Endothelial cell of umbilical vein (primary cell): Measurements from ENCODE around the gene PELI3. TPM values are rescaled to one million over a fixed set of nuclear protein-coding genes. Genes with fewer than 3 reads are reported as not detected.

Experiments used
- BruUV-seq: library from RNA; stranded (reverse); fragments of 400-500 nt; replicated peaks from 2 replicates; lab custom pipeline; 2021; lab: Mats Ljungman, UMichigan
- CTCF ChIA-PET: fragments of 300-600, 350-600 bp; sonication (Branson Sonifier 250); formaldehyde crosslinking; loops from one replicate; lab custom pipeline; 2021; ENCODE audit warnings: antibody characterized with exemption, inconsistent platforms; lab: Charles Lee
- POLR2A ChIA-PET: fragments of 300-600, 350-600 bp; sonication (Branson Sonifier 250); formaldehyde crosslinking; loops from one replicate; lab custom pipeline; 2021; ENCODE audit warnings: antibody characterized with exemption, inconsistent platforms; lab: Charles Lee
- DNase-seq: peaks from one replicate; pipeline ENCODE4 v3.0.0-alpha.2; 2011; ENCODE audit warnings: low read depth, low spot score
- FAIRE-seq: peaks from 2 replicates; lab custom pipeline; 2011; peaks lifted over from hg19 to GRCh38; lab: Jason Lieb, UNC
- H2AFZ ChIP-seq: 2 replicates; pipeline ENCODE4 v1.6.0; 2012; ENCODE audit warnings: low read depth, low read length, control low read depth, inconsistent platforms
- H3K27ac ChIP-seq: 2 replicates; pipeline ENCODE4 v1.5.1; 2011; ENCODE audit warnings: low read depth, mild to moderate bottlenecking, control low read depth, low read length, moderate library complexity; ENCODE audit not compliant: insufficient read depth
- H3K27me3 ChIP-seq, 2 experiments: 2 replicates each; pipeline versions ENCODE4 v1.6.0 to v1.6.1; 2011; ENCODE audit warnings: low read length in 2 of 2, mixed read lengths in 1 of 2; ENCODE audit not compliant: control insufficient read depth in 2 of 2, insufficient read depth in 2 of 2
- H3K36me3 ChIP-seq, 2 experiments: 2 replicates in 1 of 2; 3 replicates in 1 of 2; pipeline ENCODE4 v1.5.1; 2011; ENCODE audit warnings: low read length in 2 of 2, mild to moderate bottlenecking in 1 of 2, moderate library complexity in 1 of 2; ENCODE audit not compliant: control insufficient read depth in 2 of 2, insufficient read depth in 2 of 2; ENCODE audit errors: extremely low read depth in 1 of 2
- H3K4me1 ChIP-seq: 3 replicates; pipeline ENCODE4 v1.5.1; 2011; ENCODE audit warnings: mild to moderate bottlenecking, low read length; ENCODE audit not compliant: control insufficient read depth, insufficient read depth; ENCODE audit errors: extremely low read depth
- H3K4me2 ChIP-seq: 2 replicates; pipeline ENCODE4 v1.6.1; 2011; ENCODE audit warnings: low read length, control low read depth, mixed read lengths; ENCODE audit not compliant: insufficient read depth
- H3K4me3 ChIP-seq, 3 experiments: fragments of 200-600 bp in 1 of 3; sonication (generic), shearing (Covaris generic) in 1 of 3; replicated peaks in 1 of 3; 2 replicates each; pipeline ENCODE4 v1.5.1; 2011 to 2016; ENCODE audit warnings: control low read depth in 3 of 3, low read length in 3 of 3, mild to moderate bottlenecking in 2 of 3, inconsistent platforms in 1 of 3, low read depth in 1 of 3, moderate library complexity in 1 of 3; ENCODE audit not compliant: insufficient read depth in 1 of 3
- H3K79me2 ChIP-seq: 2 replicates; pipeline ENCODE4 v1.6.0; 2012; ENCODE audit warnings: low read length, inconsistent platforms; ENCODE audit not compliant: control insufficient read depth, insufficient read depth
- H3K9ac ChIP-seq: replicated peaks from 2 replicates; pipeline ENCODE3; 2011; ENCODE audit warnings: low read length, control low read depth; ENCODE audit not compliant: insufficient read depth; ENCODE audit errors: extremely low read depth
- H3K9me1 ChIP-seq: replicated peaks from 3 replicates; pipeline ENCODE4 v1.6.0; 2011; ENCODE audit warnings: mild to moderate bottlenecking, low read length; ENCODE audit not compliant: control insufficient read depth, insufficient read depth; ENCODE audit errors: extremely low read depth
- H3K9me3 ChIP-seq: replicated peaks from 2 replicates; pipeline ENCODE4 v1.5.1; 2012; ENCODE audit warnings: low read length, inconsistent platforms; ENCODE audit not compliant: control insufficient read depth, insufficient read depth
- H4K20me1 ChIP-seq: replicated peaks from 2 replicates; pipeline ENCODE3; 2011; ENCODE audit warnings: mild to moderate bottlenecking, low read length; ENCODE audit not compliant: control insufficient read depth, insufficient read depth; ENCODE audit errors: extremely low read depth
- CTCF ChIP-seq, 2 donors: IDR thresholded peaks; 1 replicate in 1 of 2; 2 replicates in 1 of 2; pipeline ENCODE4 v1.5.1; 2011; ENCODE audit warnings: low read length in 2 of 2, mild to moderate bottlenecking in 2 of 2, moderate library complexity in 2 of 2, control low read depth in 1 of 2, inconsistent platforms in 1 of 2, low read depth in 1 of 2; ENCODE audit not compliant: insufficient read depth in 1 of 2; ENCODE audit errors: extremely low read depth in 1 of 2
- EZH2 ChIP-seq: IDR thresholded peaks from 2 replicates; pipeline ENCODE4 v1.6.1; 2012; ENCODE audit warnings: borderline replicate concordance, low read depth, mild to moderate bottlenecking, moderate library complexity, low read length, inconsistent platforms; ENCODE audit not compliant: severe bottlenecking
- FOS ChIP-seq: IDR thresholded peaks from 2 replicates; pipeline ENCODE4 v1.6.1; 2011; ENCODE audit warnings: mild to moderate bottlenecking, low read length, moderate library complexity, borderline replicate concordance; ENCODE audit not compliant: insufficient read depth
- GATA2 ChIP-seq: IDR thresholded peaks from 2 replicates; pipeline ENCODE4 v1.7.0; 2011; ENCODE audit warnings: low read depth, mild to moderate bottlenecking, moderate library complexity, mixed read lengths, low read length; ENCODE audit not compliant: insufficient read length, insufficient read depth
- JUN ChIP-seq: IDR thresholded peaks from 2 replicates; pipeline ENCODE4 v1.6.1; 2011; ENCODE audit warnings: borderline replicate concordance, low read depth; ENCODE audit not compliant: insufficient read length, insufficient read depth
- MAX ChIP-seq: IDR thresholded peaks from 2 replicates; pipeline ENCODE4 v1.6.1; 2011; ENCODE audit not compliant: insufficient read depth, insufficient read length
- MYC ChIP-seq: IDR thresholded peaks from one replicate; pipeline ENCODE4 v1.6.1; 2011; ENCODE audit warnings: mild to moderate bottlenecking, low read depth, low read length
- POLR2A ChIP-seq: IDR thresholded peaks from 2 replicates; pipeline ENCODE4 v1.6.1; 2012; ENCODE audit warnings: low read depth, mild to moderate bottlenecking, control low read depth, low read length
- POLR2AphosphoS5 ChIP-seq: IDR thresholded peaks from 2 replicates; pipeline ENCODE4 v1.6.1; 2012; ENCODE audit warnings: low read depth, mild to moderate bottlenecking, control low read depth, low read length, moderate library complexity; ENCODE audit not compliant: insufficient read depth
- dilution Hi-C: fragments of 300-500 bp; cut with MboI; formaldehyde crosslinking; loops from one replicate; pipeline ENCODE4 v1.15.0; 2019; ENCODE audit warnings: low sequenced_read_pairs; ENCODE audit not compliant: extremely low pct_ligation_motif_present
- intact Hi-C: fragments of 100-400 bp; cut with micrococcal nuclease; formaldehyde crosslinking; loops from one replicate; pipeline ENCODE4 v1.10.0; 2022
- polyA plus RNA-seq, 4 experiments: library from polyadenylated mRNA; depleted of rRNA in 3 of 4; stranded (reverse) in 3 of 4; unstranded in 1 of 4; fragments of >200 nt; gene quantifications; 2 replicates each; pipeline versions ENCODE4 v1.2.1 to v1.2.3, GENCODE V29; 2011 to 2012; ENCODE audit warnings: missing spikeins in 1 of 4
- total RNA-seq: library from RNA; stranded (reverse); gene quantifications from 2 replicates; pipeline ENCODE4 v1.2.3, GENCODE V29; 2021

Gene PELI3
- total and polyA plus RNA-seq, 2 donors (not counting 3 experiments of a cell fraction or from before 2014, with no cell fraction given): 2.8 to 2.9 TPM

GRCh38 chr11:66470015-66470414 is 3.3 kb downstream of the PELI3 start:
- intact Hi-C loops: no loop called here
- no TSS peak for BruUV-seq
- Histone ChIP-seq H3K9ac (no peak overlapping the region), H2AFZ (no peak overlapping the region), H4K20me1 (no peaks in the 10 kb centered on the region), H3K36me3 (no peaks in the 10 kb centered on the region), H3K27ac (no peak overlapping the region), H3K79me2 (no peaks in the 10 kb centered on the region), H3K4me3 (no peak overlapping the region), H3K9me1 (no peaks in the 10 kb centered on the region), H3K4me1 (peaks cover 10% of the 10 kb centered on the region), H3K9me3 (no peaks in the 10 kb centered on the region), H3K4me2 (no peak overlapping the region), H3K27me3 (peaks cover 0 to 2% of the 10 kb centered on the region in 2 experiments)
- POLR2A ChIA-PET: interaction anchor here (1.7 kb wide), 1 partner anchor 10 kb away, joined by 7 read pairs; the partner anchor contains the start of gene DPP3
- FAIRE-seq: no peak
- CTCF ChIA-PET: interaction anchor here (1.2 to 1.7 kb wide), 4 partner anchors 9 to 84 kb away, joined by 3 to 4 read pairs (median 3); partner anchors contain the start of gene DPP3
- no peak for DNase-seq
- dilution Hi-C loops: no loop called here
- TF ChIP-seq FOS (no peak), POLR2A (no peak), MYC (no peak), POLR2AphosphoS5 (no peak), EZH2 (no peak), GATA2 (no peak), CTCF (IDR thresholded peaks at IDR 0.05; ENCODE audit: extremely low read depth in 1 of 2, insufficient read depth in 1 of 2, low read depth in 1 of 2, low read length in 2 of 2) (no peak), MAX (no peak), JUN (no peak)
